Islet precursor cell (in vitro differentiated cells): ENCODE results near the gene SYNGAP1.
A peak's percentile ranks its signal among the peaks of the same experiment; 100 is the strongest.

ENCODE experiments used
- DNase-seq: peaks from one replicate; pipeline ENCODE4 v3.0.0-alpha.2; 2018

SYNGAP1 gene

DNA sequence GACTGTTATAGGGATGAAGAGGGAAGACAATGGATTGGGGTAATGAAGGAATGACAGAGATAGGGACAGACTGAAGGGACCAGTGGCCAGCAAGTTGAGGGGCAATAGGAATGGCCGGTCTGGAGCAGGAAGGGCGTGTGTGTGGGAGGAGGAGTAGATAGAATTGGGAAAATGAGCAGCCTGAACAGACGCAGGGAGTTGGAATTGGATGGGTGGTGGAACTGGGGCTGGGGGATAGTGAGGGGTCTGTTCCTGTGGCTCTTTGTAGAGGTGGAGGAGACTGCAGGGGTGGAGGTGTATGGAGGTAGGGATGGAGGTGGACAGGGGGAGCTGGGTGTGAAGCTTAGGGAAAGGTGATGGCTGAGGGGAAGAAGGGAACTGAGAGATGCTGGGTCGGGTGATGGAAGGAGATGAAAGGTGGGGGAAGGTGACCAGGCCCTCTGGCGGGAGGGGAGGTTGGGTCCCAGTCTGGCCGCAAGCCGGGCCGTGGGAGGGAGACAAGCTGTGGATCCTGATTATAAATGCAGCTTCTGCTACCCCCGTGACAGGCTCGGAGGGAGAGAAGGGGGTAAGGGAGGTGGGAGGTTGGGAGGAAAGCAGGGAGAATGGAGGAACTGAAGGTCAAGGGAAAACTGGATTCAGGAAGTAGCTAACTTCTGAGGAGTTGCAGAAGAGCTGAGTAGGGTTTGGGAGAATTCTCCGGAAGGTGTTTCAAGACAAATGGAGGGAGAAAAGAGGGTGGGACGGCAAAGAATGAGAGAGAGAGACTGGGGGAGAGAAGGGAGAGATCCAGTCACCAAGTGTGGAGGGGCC lies 5.2 kb downstream of the SYNGAP1 start:
- no peak for DNase-seq

DNA sequence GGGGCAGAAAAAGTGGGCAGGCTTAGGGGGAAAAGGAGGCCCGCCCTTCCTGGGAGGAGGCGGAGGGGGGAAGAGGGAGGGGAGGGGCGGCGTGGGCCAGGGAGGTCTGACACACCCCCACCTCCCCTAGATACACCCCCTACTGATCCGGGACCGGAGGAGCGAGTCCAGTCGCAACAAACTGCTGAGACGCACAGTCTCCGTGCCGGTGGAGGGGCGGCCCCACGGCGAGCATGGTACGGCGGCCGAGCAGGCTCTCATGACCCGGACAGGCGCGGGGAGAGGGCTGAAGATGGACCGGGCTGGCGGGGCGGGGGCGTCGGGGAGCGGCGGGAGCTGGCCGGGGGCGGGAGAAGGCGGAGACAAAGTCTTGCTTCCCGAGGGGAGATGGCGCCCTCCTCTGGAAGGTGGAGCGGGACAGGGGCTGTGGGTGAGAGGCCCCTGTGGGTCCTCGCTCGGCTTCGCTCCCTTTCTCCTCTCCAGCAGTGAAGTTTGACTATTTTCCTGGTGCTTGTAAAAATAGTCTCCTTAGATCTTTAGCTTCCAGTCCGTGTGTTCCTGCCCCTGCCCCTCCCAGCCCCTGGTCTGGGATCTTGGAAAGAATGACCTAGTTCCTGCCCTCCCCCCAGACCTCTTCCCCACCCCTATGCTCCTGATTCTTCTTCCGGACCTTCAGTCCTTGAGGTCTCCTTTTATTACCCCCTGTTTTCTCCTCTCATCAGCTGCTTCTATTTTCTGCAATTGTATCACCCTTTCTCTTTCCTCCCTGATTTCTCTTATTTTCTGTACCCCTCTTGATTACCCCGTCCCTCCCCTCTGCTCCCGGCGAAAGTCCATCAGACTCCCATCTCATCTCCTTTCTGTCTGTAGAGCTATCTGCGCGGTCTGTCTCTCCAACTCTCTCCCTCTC lies 6.1 kb downstream of the SYNGAP1 start:
- peak; percentile 96 for DNase-seq

DNA sequence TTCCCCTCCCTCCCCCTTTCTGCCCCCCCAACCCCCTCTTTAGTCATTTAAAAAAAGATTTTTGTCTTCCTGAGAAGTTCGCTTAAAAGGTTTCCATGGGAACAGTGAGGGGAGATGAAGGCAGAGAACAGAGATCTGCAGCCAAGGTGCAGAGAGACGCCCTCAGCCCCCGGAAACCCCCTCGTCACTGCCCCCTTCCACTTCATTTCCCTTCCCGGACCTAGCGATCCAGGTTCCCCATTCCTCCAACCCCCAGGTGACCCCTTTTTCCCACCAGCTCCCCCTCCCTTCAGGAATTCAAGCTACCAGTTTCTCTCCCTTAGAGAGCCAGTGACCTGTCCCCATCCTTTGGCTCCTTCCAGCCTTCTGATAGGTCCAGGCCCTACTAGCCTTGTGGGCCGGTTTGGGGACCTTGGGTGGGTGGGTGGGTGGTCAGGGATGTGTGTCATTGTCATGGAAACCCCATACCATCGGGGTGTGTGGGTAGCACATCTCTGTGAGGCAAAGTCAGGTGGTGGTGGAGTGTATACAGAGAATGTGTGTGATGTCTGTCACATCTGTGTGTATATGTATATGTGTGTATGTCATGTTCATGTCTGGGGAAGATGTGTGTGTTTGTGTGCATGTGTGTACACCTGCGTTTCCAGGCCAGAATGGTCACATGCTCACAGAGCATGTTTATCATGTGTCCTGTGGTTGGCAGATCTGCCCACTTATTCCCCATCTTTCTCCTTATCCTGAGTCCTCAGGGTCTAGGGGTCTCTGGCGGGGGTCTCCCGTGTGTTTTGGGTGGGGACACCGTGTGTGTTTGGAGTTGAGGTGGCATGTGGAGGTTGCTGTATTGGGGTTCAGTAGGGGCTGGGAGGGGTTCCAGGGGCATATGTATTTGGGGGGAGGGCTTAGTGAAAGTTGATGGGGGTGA lies 7.0 kb downstream of the SYNGAP1 start:
- no peak for DNase-seq

DNA sequence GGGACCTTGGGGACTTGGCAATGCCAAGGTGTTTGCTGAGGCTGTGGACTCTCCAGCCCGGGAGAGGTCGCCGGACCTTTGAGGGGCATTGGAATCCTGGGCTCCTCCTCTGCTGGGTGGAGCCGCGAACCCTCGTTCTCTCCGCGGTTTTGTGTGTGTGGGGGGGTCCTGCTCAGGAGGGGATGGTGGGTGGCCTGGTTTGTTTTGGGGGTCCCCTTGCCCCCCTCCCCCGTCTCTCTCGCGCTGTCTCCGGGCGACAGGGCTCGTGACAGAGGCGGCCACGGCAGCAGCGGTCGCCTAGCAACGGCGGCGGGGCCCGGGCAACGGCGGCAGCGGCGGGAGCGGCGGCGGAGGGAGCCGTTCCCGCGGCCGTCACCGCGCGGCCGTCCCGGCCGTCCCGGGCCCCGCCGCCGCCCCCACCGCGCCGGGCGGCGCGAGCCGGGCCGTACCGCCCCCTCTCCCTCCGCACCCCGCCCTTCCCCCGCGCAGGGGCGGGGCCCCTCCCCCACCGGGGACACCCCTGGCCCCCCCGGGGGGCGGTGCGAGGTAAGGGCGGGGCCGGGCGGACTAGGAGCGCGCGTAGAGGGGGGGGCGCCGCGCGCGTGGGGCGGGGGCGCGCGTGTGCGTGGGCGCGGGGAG lies 7.8 kb downstream of the SYNGAP1 start:
- DNase-seq: no peak

DNA sequence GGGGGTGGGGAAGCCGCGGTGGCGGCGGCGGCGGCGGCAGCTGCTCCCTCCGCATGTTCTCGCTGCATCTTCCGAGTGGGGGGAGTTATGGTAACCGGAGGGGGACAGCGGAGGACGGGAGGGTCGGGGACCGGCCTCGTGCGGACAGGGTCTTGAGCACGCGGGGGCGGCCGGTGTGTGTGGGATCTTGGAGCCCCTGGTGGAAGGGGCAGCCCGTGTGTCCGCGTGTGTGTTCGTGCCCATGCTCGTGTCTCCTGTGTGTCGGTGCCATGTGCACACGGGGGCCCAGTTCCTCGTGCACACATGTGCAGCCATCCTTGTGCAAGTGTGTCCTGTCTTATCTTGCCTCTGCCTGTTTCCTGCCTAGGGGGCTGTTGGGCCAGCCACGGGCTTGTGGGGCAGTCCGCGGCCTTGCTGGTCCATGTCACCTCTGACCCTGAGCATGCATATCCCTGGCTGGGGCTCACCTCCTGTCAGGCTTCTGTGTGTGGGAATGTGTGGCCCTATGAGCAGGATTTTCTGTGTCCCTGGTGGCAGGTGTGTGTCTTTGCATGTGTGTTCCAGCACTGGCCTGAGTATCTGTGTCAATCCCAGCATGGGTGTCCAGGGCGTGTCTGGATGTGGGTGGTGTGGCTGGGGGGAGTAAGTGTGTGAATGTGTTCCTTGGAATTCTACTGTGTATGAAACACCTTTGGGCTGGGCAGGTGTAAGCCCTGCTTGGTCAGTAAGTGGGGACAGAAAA lies 8.5 kb downstream of the SYNGAP1 start:
- DNase-seq: peak; percentile 82

DNA sequence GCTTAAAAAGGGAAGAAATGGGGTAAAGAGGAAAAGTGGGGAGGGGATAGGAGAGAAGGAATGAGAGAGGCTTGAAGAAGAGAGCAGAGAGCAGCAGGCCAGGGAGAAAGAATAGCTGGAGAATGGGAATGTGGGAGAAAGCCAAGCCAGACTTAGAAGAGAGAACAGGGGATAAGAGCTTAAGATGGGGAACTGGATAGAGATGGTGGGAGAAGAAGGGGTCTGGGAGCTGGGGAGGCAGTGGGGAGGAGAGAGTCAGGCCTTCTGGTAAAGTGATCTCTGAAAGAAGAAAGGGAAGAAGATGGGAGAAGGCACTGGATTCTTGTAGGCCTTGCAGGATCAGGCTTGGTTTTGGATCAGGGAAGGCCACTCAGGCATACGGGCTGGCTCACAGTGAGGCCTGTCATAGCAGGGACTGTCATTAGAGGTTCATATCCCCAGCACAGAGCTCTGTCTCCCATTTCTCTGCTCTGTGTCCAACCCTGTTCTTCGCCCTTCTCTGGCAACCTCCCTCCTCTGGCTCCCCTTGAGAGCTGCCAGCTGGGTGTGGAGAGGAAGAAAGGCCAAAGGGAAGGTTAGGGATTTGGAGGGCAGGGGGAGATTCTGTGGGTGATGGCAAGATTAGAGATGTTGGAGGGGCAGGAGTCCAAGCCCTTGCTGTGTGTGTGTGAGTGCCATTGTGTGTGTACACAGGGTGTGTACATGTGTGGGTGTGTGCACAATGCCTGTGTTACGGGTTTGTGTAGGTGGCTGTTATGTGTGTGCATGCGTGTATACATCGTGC lies 9.3 kb downstream of the SYNGAP1 start:
- DNase-seq: no peak

DNA sequence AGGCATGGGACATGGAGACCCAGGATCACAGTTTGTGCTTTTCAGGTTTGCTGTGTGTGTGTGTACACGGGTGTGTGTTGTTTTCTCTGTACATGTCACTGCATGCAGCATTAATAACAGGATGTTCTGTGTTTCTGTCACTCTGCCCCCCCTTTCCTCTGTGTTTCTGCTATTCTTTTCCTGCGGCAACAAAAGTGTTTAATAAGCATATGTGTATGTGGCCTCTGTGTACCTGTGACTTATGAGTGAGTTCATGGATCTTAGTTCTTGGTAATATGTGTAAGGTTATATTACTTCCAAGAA lies 9.8 kb downstream of the SYNGAP1 start:
- no peak for DNase-seq

DNA sequence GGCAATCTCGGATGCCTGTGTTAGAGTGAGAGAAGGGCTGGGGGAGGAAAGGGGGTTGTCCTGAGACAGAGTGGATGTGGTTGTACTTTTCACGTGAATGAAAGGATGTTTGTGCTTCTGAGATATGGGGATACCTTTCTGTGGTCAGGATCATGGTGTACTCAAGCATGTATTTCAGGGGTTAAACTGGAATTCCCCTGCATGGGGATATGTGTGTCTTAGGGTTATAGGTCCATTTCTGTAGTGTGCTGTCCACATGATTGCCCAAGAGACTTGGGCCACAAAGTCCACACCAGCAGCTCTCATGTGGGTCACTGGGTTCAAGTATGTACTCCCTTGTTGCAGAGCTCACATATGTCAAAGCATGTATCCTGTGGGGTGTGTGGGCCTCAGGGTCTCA lies 10.5 kb downstream of the SYNGAP1 start:
- DNase-seq: no peak

DNA sequence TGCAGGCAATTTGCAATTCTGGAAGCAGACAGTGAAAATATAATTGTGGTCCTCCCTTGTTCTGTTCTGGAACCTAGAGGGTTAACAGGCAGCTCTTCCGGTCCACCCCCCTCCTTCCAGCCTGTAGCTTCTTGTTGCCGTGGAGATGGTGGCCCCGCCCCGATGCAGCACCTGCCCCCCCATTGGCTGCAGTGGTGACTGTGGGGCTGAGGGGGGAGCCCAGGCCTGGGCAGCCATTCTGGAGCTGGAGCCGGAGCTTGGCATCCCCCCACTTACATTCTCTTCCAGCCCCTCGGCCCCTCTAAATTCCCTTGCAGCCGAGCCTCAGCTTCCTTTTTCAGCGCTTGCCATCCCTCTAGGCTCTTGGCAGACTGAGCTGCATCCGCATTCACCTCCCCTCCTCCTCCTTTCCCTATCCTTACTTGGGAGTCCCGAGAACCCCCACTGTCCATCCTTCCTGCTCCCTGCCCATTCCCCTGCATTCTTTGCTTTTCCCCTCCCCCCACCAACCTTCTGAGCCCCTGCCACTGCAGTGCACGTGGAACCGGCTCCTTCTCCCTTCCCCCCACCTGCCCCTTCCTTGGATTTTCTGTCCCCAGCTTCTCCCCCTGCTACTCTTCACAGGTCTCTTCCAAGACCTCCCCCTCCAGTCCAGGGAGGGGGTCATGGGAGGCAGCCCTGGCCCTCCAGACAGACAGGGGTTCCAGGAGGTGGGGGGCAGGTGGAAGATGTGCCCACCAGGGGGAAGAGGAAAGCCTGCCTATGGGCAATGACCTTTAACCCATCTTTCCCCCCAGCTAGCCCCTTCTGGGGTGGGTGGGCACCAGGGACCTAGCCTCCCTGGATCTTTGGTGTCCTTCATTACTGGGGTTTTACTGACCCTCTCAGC lies 11.4 kb downstream of the SYNGAP1 start:
- DNase-seq: peak; percentile 83

DNA sequence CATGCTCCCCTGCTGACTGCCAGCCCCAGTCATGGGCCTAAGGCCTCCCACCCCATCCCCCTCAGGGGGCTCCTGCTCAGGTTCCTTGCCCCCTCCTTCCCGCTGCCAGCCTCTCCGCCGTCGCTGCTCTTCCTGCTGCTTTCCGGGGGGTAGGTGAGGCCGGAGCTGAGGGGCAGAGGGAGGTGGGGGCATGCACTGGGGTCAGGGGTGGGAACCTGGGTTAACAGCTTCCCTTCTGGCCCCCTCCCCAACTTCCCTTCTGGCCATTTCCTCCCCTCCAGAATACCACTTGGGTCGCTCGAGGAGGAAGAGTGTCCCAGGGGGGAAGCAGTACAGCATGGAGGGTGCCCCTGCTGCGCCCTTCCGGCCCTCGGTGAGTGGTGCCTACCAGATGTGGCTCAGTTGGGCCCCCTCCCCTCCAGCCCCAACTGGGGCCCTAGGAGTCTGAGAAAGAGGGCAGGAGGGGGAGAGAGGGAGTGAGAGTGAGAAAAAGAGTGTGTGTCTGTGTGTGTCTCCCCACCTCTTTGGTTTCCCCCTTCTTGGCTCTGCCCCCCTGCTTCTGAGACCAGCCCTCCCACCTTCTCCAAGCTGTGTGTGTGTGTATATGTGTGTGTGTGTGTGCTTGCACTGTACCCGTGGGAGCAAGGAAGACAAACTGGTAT lies 12.1 kb downstream of the SYNGAP1 start:
- no peak for DNase-seq

DNA sequence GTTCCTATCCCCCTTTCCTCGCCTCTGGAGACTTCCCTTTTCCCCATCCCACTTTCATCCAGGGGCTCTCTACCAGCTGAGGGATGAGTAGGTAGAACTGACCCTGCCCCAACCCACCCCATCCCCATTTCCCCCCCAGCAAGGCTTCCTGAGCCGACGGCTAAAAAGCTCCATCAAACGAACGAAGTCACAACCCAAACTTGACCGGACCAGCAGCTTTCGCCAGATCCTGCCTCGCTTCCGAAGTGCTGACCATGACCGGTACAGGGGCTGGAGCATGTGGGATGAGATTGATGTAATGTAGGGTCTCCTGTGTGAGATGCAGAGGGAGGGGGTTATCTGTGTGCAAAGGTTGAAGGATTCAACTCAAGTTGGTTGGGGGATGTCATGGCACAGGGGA lies 12.7 kb downstream of the SYNGAP1 start:
- no peak for DNase-seq

DNA sequence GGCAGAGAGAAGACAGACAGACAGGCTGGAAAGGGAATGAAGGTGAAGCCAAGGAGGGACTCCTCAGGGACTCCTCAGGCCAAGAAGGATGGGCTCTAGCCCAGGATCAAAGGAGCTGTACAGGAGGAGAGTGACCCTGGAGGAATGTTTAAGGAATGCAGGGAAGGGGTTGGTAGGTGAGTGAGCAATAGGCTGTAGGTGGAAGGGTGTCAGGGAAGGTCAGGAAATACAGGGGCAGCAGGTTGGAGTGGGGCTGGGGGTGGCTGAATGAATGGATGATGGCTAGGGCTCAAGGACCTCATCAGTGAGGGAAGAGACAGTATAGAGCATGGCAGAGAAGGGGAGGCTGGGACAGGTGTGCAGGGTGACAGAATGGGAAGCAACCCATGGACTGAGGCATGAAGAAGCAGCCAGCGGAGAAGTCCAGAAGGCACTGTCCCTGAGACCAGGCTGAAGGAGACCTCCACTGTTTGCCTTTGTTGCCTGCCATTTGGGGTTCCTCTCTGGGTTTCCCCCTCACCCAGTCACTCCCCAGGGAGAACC lies 13.2 kb downstream of the SYNGAP1 start:
- DNase-seq: peak; percentile 88

DNA sequence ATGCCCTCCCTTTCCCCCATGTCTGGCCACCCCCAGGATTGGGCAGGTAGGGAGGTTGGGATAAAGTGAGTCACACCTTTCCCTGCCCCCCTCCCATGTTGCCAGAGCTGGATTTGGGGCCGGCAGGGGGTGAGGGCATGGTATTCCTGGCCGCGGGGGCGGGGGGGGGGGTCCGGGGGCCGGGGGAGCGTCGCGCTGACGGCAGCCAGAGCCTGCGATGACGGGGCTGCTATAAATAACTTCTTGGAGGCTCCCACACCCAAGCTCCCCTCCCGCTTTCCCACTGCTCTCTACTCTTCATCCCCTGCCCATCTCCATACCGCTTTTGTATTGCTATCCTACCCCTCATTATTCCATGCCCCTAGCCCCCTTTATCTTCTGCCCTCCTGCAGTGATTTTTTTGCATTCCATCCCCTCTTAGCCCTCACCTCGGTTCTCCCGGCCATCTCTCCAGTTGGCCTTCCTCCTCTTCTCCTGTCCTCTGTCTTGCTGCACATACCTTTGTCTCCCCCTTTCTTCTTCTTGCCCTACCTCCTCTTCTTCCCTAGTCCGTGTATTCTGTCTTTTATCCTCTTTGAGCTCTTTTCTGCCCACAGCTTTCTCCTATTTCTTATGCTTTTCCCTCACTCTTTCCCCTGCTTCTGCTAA lies 13.8 kb downstream of the SYNGAP1 start:
- no peak for DNase-seq

DNA sequence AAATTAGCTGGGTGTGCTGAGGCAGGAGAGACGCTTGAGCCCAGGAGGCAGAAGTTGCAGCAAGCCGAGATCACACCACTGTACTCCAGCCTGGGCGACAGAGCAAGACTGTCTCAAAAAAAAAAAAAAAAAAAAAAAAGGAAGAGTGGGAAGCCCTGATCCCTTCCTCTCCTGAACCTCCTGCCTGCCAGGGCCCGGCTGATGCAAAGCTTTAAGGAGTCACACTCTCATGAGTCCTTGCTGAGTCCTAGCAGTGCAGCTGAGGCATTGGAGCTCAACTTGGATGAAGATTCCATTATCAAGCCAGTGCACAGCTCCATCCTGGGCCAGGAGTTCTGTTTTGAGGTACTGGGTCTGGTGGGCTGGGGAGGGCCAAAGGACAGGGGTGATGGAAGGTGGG lies 15.1 kb downstream of the SYNGAP1 start:
- no peak for DNase-seq

DNA sequence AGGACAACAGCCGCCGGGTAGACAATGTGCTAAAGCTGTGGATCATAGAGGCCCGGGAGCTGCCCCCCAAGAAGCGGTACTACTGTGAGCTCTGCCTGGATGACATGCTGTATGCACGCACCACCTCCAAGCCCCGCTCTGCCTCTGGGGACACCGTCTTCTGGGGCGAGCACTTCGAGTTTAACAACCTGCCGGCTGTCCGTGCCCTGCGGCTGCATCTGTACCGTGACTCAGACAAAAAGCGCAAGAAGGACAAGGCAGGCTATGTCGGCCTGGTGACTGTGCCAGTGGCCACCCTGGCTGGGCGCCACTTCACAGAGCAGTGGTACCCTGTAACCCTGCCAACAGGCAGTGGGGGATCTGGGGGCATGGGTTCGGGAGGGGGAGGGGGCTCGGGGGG lies 17.8 kb downstream of the SYNGAP1 start:
- no peak for DNase-seq

DNA sequence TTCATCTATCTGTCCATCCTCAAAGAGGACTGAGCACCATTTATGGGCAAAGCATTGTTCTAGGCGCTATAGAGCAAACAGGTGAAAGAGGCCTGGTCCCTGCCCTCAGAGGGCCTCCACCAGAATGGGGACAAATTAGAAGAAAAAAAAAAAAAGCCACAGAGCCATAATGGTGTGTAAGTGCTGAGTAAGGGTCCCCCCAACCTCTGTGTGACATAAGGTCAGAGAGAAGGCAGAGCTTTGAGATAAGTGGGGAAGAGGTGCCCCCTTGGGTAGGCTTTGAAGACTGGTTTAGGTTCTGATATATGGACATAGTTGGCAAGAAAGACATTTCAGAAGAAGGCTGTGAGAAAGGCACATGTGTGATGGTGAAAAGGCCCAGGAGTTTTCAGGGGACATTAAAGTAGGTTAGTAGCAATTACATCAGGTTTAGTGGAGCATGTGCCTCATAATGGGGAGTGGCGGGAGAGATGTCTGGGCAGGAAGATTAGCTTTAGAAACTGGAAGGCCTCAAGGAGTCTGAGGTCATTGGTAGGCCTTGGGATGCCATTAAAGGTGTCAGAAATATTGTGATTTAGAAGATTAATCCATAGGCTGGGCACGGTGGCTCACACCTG lies 19.2 kb downstream of the SYNGAP1 start:
- DNase-seq: no peak

DNA sequence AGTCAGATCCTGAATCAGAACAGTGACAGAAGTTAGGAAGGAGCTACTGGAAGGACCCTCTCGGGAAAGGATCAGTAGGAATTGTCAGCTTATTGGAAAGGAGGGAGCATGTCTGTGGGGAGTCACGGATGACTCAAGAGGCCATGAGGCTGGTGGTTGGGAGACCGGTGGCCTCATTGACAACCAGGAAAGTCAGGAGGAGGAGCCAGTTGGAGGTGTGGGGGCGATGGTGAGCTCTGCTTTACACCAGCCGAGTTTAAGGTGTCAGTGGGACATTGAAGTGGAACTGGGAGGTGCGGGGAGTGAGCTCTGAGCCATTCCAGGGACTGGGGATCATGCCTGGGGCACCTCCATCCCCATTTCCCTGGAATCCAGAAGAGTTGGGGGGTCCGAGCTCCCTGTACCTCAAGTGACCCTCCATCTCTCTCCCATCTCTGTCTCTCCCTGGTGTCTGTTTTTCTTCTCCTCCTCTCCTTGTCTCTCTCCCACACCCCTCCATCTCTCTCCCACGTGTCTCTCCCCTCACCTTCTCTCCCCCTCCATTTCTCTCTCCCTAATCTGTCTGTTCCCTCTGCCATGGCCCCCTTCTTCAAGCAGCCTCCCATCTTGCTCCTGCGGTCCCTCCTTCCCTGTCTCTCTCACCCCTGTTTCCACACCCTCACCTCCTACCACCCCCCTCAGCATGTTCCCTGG lies 20.2 kb downstream of the SYNGAP1 start:
- no peak for DNase-seq
